NCI-H1694 treated with DMSO at 0.1 percent for 48 hours (cell line): ENCODE results near the gene SLC7A6.
A peak's percentile ranks its signal among the peaks of the same experiment; 100 is the strongest.

Experiments
- DNase-seq: peaks from one replicate; lab custom pipeline; 2025; lab: John Stamatoyannopoulos, UW

Gene SLC7A6

DNA sequence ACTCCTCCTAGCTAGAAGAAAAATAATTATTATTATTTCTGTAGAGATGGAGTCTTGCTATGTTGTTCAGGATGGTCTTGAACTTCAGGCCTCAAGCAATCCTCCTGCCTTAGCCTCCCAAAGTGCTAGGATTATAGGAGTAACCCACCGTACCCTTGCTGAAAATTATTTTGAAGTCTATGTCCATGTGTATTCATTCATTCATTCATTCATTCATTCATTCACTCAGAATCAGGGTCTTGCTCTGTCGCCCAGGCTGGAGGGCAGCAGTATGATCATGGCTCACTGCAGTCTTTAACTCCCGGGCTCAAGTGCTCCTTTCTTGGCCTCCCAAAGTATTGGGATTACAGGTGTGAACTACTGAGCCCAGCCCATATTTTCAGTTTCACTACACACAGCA, 42.3 kb downstream of the SLC7A6 start:
- no peak for DNase-seq

DNA sequence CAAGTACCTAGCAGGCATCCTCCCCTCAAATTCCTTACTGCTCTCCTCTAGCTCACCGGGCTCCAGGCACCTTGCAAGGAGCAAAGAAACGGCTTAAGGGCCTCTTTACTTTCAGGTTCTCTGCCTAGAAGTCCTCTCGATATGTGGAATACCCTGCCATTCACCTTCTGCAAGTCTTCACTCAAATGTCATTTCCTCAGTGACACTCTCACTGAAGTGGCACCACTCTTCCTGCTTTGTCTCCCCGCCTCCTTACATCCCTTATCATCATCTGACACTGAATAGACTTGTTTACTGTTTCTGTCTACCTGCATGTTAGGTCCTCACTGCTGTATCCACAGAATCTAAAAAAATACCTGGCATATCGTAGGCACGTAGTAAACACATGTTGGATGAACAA, 45.5 kb downstream of the SLC7A6 start:
- DNase-seq = no peak

DNA sequence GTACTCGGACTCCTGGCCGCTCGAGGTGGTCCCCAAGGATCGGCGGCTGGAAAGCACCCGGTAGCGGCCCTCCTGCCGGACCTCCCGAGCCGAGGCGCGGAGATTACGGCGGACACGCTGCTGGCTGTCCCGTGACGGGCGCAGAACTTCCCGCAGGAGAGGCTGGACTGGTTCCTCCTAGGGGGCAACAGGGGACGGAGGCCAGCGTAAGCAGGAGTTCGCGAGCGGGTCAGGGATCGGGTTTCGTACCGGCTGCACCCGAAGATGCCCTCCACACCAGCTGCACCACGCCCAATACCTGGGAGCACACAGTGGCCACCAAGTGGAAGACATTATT, 46.1 kb downstream of the SLC7A6 start:
- DNase-seq = no peak

DNA sequence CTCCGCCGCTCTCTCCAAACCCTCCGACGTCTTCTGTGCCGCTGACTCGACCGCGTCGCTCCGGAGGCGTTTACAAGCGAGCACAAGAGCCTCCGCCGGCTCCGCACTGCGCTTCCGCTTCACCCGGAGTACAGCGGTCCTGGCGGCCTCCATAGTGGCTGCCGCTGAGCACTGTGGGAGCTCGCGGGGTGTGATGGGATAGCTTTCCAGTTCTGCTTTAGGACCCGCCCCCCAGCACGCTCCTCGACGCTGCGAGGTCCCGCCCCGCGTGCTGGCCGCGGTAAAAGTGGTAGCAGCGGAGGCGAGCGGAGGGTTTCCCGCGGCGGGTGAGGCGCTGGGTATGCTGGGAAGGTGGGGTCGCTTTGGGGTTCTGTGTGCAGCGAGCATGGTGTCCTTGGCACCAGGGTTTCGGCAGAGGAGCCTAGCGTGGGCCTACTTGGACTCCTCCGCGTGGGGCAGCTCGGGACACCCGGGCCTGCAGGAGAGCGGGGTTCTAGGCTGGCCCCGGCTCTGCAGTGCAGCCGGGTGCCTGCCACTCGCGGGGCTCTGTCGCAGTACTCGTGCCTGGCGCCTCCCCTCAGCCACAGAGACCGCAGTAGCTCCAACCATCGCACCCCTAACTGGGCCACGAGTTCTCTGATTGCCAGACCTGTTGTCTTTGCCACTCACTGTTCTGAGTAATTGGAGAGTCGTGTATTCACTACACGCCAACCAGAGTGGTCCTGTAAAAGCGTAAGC, 46.6 kb downstream of the SLC7A6 start, which contains the start of the genes PRMT7 and SLC7A6OS:
PRMT7 (plus strand) TSS at position 246 of the 738 bp plus-strand sequence. CDS start 4,961 bp downstream, outside the sequence.
SLC7A6OS (minus strand) TSS at position 173 of the 738 bp plus-strand sequence; CDS start at position 153, 20 bp downstream.
- peak; percentile 80 for DNase-seq

DNA sequence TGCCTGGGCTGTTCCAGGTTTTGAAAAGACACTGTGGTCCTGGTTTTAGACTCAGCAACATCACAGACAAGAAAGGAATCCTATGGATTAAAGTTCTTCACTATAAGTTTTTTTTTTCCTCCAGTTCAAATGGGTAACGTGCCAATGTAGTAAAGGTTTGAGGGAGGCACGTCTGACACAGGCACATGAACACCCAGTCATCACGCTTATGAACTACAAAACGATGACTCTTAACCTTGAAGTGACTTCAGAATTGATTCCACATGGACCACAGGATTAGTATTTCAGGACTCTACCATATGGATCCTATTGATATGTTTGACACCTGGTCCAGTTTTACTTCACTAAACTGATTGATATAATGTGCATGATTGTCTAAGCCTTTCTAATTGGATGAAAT, 48.8 kb downstream of the SLC7A6 start:
- DNase-seq = no peak

DNA sequence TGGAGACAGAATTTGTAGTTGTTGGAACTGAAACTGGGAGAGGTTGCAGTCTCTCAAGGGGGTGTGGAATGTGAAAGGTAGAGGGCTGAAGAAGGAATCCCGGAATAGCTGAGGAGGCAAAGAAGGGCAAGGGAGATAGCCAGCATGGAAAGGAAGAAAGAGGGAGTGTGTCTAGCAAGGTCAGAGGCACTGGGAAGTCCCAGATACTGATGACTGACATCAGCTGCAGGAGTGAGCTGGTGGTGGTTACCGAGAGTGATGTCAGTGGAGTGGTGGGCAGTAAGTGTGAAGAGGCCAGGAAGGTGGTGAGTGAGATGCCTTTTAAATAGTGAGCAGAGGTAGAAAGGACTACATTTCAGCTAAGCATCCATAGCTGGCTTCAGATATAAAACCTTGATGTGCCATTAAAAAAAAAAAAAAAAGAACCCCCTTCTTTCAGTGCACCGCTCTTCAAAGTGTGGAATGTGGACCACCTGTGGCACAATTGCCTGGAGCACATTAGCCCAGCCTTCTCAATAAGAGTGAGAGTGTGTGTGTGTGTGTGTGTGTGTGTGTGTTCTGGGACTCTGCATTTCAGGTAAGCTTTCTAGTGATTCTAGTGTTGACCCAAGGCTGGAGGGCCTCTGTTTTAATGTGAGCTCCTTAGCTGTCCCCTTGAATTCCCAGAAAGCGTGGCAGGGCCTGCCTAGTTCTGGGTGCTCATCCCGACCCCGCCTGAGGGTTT, 55.0 kb downstream of the SLC7A6 start:
- no peak for DNase-seq

DNA sequence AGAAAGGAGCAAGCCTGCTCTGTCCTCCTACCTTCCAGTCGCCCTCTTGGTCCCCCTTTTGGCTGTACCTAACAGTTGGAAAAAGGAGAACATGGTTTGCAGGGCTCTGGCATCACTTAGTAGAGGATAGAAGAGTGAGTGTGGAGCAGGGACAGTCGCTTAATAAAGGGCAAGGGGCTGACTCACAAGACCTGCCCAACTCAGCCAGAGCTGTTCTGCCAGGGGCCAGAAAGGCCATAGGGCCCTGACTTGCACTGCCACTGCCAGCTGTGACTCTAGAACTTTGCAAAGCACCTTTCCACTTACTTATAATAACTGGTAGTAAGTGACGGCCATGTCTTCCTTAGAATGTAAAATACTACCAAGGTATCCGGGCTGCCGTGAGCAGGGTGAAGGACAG, 60.0 kb downstream of the SLC7A6 start:
- DNase-seq = no peak

DNA sequence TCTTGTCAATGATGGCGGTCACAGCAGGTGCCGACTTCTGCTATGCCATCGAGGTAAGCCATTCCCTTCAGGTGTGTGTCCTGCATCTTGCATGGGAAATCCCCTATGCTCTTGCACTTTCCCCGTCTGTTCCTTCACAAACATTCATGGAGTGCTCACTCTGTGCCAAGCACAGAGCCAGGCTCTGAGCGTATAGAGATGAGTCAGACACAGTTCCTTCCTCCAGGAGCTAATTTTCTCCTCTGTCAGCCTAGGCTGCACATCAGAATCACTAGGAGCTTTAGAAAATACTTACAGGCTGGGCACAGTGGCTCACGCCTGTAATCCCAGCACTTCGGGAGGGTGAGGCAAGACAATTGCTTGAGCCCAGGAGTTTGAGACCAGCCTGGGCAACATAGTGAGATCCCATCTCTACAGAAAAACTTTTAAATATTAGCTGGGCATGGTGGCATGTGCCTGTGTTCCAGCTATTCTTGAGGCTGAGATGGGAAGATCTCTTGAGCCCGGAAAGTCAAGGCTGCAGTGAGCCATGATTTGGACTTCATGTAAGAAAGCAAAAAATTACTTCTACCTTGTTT, 60.5 kb downstream of the SLC7A6 start:
- no peak for DNase-seq

DNA sequence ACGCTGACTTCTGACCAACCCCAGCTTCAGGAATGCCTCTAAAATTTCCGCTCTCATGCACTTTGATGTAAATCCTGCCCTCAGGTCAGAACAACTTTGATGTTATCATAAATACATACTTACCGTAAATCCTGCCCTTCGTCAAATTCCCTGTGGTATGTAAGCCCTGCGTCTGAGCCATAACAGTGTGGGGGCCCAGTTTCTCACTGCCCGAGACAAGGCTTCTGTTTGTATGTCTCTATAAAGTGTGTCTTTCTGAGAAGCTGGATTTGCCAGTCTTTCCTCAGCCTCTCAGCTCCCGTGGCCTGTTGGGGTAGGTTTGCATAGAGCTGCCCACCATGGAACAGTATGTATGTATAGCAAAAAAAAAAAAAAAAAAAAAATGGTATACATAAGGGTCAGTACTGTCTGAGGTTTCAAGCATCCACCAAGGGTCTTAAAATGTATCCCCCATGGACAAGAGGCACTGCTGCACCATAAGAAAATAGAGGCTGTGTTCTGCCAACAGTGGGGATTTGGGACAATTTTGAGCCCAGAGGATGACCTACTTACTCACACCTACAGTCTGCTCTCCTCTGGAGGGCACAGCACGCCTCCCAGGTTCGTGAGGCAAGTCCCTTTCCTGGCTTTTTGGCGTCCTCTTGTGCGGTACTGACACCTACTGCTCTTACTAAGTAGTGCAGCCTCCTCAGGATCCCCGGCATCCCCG, 64.0 kb downstream of the SLC7A6 start:
- DNase-seq = peak; percentile 85

DNA sequence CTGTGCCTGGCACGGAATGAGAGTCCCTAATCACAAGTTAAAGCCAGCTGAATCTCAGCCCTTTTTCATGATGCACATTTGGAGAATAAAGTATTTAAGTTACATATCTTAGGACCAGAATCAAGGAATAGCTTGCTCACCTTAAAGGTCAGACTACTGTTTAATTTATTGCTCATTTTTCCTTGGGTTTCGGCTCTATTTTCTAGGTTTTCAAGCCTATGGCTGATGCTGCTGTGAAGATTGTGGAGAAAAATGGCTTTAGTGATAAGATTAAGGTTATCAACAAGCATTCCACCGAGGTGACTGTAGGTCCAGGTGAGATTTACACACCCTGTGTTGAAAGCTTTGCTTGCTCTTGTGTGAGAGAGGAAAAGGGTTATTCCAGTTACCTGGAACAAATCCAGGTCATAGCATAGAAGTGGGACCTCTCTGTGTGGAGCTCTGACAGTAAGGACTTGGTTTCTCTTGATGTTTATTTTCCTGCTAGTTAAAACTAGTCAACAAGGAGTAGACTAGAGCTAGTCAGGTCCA, 64.6 kb downstream of the SLC7A6 start:
- DNase-seq = no peak

DNA sequence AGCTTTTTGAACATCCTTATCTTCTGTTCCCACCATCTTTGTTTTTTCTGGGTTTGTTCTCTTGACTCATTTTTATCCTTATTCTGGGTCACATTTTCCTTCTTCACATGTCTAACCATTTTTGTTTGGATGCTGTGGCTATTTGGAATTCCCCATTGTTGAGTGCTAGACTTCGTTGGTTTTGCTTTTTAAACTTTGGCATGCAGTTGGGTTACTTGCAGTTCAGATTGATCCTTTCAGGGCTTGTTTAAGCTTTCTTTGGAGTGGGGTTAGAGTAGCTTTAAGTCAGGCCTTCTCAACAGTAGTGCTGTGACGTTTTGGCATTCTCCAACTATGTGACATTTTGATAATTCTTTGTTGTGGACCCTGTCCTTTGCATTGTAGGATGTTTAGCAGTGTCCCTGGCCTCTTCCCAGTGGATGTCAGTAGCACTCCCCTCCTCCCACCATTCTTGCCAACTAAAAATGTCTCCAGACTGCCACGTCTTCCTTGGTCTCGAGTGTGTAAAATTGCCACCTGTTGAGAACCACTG, 67.6 kb downstream of the SLC7A6 start:
- DNase-seq = no peak

DNA sequence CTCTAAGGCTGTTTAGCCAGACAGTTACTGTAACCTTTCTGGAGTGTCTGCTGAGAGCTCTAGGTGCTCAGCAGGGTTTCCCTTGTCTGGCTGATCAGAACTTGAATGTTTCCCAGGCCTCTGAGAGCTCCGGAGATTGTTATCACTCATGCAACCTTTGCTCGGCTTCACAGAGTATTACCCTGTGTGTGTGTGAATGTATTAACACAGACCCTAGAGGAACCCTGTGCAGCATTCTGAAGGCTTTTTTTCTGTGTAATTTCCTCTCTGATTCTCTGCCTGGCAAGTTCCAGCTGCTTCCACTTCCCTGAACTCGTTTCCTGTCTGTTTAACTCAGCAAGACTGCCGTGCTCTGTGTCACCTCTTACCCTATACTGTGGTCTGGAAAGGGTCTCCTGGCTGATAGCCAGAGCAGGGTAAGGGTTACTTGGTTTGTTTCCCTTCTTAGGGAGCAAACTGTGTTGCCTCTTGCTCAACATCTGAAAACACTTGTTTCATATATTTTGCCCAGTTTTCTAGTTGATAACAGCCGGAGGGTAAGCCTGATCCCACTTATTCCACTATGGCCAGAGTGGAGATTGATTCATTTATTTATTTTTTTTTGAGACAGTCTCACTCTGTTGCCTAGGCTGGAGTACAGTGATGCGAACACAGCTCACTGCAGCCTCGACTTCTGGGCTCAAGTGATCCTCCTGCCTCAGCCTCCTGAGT, 68.2 kb downstream of the SLC7A6 start:
- DNase-seq = no peak

DNA sequence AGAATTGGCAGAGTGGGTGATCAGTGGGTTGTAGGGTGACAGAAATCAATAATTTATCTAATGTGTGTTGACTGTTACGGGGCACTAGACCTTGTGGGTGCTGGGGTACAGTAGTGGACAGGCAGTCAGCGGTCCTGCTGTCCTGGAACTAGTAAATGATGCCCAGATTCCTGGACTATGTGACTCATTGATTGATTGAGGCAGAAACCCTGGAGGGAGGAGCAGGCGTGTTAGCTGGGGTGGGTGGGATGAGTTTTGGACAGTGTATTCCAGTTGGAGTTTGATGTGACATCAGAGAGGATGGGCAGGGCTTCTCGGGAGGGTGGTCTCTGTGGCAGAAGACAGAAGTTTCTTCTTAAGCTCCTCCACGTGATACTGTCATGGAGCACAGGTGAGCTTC, 70.8 kb downstream of the SLC7A6 start:
- DNase-seq = no peak

DNA sequence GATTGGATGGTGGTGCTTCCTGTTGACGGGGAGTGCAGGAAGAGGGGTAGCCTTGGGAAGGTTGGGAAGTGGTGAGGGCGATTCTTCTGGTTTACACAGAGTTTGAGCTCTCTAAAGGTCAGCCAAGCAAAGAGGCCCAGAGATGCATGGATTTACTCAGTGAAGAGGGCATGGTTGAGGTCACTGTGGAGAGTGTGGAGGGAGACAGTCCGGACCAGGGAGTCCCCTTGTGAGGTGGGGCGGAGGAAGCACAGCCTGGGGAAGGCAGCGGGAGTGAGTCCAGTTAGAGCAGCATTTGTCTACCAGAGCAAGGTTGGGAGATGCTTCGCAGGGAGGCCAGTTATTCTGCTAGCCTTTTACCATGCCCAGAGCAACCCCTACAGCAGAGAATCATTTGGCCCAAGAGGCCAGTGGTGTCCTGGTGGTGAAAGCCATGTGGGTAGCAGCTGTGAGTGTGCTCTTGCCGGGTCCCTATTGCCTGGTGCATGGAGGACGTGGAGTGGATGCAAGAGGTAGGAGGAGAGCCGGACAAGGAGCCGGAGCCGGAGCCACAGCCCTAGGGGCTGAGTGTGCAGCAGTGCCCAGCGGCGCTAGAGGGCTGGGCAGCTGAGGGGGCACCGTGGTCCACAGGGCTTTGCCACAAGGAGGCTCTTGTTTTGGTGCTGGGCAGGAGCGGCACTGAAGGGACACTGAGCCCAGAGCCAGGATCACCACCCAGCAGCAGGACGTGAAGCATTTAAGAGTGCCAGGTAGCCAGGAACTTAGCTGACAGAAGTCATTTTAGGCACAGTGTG, 74.2 kb downstream of the SLC7A6 start:
- DNase-seq = no peak

DNA sequence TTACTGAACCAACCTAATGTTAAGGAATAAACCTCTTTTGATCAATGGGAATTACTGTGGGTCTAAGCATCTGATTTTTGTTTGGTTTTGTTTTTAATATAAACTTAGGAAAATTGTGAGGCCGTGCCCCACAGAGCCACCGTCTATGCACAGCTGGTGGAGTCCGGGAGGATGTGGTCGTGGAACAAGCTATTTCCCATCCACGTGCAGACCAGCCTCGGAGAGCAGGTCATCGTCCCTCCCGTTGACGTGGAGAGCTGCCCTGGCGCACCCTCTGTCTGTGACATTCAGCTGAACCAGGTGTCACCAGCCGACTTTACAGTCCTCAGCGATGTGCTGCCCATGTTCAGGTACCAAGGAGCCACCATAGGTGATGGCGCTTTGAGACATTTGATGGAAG, 74.9 kb downstream of the SLC7A6 start:
- DNase-seq = no peak

DNA sequence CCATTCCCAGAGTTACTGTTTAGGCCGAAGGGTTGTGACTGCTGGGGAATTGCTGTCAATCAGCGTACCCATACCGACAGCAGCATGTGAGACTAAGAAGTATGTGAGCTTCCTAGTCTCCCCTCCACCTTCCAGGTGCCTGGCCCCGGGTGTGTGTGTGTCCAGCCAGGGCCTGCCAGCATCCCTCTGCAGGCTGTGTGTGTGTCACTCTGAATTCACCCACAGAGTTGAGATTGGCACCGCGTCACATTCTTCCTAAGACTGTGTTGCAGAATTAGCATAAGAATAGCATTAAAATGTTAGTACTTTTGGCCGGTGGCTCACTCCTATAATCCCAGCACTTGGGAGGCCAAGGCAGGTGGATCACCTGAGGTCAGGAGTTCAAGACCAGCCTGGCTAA, 78.3 kb downstream of the SLC7A6 start:
- no peak for DNase-seq

DNA sequence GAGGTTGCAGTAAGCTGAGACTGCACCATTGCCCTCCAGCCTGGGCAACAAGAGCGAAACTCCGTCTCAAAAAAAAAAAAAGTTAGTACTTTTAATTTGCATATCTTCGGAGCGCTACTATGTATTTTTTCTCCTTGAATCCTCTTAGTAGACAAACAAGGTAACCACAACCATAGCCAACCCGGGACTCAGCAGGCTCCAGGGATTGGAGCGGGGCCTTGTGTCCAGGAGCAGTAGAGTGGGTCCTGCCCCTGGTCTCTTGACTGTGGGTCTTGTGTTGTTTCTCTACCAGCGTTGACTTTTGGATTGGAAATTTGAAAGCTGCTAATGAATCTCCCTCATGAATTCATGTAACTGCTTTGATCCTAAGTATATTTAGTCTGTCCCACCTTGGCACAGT, 78.8 kb downstream of the SLC7A6 start:
- DNase-seq = no peak

DNA sequence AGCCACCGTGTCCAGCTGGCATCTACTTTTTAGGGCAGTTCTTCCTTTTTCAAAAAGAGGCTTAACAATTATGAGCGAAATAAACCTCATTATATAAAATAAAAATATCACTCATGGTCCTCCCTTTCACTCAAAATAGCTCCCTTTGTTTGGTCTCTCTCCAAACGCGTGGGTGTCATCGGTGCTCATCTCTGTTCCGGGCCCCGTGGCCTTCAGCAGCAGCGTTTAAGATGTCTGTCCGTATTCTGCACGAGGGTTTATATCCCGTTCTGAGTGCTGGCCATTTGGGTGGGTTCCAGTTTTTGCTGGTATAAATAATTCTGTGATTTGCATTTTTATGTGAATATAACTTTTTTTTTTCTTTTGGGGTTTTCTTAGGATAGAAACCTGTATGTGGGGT, 79.9 kb downstream of the SLC7A6 start:
- no peak for DNase-seq

DNA sequence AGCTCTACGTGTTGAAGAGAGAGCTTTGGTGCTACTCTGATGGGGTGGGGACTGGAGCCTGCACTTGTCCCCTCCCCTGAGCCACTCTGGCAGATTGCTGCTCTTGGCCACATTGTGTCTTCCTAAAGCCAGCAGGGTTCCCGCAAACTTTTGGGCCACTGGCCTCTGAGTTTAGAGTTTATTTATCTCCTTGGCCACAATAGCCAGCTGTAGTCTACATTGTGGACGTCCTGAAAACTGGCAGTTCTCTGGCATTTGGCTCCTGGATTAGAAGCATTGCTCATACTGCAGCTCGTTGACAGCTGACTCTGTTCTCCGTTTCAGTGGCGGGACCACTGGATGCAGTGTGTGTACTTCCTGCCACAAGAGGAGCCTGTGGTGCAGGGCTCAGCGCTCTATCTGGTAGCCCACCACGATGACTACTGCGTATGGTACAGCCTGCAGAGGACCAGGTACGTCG, 81.1 kb downstream of the SLC7A6 start:
- DNase-seq = no peak

DNA sequence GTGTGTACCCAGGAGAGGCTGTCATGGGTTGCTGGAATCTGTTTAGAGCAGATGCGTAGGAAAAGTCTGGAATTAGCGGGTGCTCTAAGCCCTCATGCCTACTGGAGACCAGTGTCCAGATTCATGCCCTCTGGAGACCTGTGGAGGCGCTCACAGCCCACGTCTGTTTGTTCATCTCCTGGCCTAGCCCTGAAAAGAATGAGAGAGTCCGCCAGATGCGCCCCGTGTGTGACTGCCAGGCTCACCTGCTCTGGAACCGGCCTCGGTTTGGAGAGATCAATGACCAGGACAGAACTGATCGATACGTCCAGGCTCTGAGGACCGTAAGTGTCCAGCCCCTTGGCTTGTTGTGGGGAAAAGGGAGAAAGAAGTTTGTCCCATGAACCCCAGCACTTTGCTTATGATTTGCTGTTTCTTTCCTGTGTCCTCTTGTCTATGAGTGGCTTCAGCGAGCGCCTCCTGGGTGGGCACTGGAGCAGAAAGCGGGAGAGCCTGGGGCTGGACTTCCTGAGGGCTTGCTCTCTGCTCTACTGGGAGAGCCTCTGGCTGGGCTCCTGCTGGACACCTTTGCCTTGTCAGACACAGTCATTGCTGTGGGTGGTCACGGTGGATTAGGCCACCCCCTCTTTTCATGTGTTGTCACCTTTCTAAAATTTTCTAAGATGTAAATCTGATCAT, 81.8 kb downstream of the SLC7A6 start:
- no peak for DNase-seq
